OCI-M2 (cell line): Measurements from ENCODE around the gene PTPN2.
"Not testable (repeated sequence)": the region's sequence is repeated elsewhere in the genome, so short reads cannot be mapped to it uniquely, and the experiment has no call there.

Experiments
- DNase-seq: peaks from one replicate; lab custom pipeline; 2025; ENCODE audit not compliant: unreplicated experiment; lab: John Stamatoyannopoulos, UW

PTPN2 gene

DNA sequence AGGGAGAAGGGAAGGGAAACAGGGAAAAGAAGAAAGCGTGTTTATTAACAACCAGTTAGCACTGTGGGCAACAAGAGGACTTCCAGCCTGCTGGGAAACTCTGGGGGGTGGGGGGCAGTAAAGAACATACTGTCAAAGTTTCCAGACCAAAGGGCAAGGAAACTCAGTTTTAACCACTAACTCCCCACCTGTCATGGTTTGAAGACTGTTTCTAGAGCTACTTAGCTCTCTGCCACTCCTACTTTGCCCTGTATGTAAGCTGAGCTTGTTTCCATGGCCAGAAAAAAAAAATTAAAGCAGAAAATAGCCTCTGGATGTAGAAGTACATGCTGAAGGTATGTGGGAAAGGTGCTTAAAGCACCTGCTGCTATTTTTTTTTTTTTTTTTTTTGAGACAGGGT, 11.0 kb upstream of the PTPN2 start:
- DNase-seq = no peak

DNA sequence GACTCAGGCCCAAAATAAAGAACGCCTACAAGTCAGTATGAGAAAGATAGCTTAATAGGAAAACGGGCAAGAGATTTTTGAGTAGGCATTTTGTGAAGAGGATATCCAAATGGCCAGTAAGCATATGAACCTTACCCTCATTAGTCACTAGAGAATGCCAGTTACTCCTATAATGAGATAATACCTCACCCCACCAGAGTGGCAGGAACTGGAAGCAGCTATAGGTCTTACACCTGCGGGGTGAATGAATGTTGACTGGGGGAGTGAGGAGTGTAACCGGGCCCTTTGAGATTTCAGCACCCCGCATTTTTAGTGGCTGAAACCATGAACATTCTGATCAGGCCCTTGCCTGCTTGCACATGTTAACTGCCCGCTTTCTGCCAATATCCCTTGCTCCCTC, 7.5 kb upstream of the PTPN2 start:
- no peak for DNase-seq

DNA sequence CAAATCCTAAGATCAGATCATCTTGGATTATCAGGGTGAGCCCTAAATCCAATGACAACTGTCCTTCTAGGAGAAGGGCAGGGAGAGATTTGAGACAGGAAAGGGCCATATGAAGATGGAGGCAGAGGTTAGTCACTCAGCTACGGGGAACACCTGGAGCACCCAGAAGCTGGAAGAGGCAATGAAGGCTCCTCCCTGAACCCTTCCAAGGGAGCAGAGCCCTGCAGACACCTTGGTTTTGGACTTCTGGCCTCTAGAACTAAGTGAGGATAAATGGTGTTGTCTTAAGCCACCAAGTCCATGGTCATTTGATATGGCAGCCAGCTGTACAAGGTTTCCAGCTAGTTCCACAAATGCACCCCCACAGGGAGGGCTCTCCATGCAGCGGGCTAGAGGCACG, 6.9 kb upstream of the PTPN2 start:
- no peak for DNase-seq

DNA sequence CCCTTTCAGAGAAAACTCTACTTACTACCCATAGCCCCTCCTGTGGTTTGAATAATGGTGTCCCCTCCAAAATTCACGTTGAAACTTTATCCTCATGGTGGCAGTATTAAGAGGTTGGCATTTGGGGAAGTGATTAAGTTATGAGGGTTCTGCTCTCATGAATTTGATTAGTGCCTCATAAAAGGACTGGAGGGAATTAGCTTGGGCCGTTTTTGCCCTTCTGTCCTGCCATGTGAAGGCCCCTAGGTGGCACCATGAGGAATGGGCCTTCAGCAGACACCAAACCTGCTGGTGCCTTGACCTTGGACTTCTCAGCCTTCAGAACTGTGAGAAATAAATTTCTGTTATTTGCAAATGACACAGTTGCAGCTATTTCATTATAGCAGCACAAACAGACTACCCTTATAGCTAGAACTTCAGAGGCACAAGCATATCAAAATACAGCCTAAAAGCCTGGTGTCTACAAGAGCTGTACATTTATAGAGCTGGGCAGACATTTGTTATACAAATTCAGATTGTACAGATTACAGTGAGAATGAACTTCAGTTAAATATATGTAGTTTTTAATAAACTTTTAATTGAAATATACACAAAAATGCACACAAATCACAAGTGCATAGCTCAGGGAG, 2.6 kb upstream of the PTPN2 start:
- no peak for DNase-seq

DNA sequence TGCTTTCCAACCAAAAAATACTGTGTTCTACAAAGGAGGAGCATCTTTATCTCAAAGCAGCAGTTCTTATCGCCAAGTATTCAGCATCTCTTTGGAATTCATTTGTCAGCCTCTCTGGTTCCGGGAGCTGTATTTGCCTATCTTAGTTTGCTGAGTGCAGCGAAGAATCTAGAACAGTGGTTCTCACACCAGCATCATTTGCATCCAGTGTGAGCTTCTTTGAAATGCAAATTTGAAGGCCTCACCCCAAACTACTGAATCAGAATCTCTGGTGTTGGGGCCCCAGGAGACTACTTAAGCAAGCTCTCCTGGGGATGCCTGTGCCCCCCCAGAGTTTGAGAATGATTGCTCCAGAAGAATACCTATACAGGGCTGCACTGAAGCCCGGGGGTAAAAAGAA, 1.5 kb upstream of the PTPN2 start:
- DNase-seq = no peak

- DNase-seq = no peak
These were observed 628 bp upstream of the PTPN2 start for GRCh38 chr18:12884406-12885323.

DNA sequence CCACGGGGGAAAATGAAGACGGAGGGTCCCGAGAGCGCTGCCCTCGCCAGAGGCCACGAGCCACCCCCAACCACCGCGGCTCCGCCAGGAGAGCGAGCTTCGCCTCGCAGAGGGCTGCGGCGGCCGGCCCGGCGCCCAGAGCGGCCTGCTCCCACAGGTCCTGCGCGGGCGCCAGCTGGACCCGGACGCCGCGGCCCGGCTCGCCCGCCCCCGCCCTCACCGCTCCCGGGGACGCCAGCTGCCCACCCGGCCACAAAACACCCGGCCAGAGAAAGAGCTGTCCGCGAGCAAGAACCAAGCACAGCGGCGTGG, 709 bp downstream of the PTPN2 start:
- no peak for DNase-seq

DNA sequence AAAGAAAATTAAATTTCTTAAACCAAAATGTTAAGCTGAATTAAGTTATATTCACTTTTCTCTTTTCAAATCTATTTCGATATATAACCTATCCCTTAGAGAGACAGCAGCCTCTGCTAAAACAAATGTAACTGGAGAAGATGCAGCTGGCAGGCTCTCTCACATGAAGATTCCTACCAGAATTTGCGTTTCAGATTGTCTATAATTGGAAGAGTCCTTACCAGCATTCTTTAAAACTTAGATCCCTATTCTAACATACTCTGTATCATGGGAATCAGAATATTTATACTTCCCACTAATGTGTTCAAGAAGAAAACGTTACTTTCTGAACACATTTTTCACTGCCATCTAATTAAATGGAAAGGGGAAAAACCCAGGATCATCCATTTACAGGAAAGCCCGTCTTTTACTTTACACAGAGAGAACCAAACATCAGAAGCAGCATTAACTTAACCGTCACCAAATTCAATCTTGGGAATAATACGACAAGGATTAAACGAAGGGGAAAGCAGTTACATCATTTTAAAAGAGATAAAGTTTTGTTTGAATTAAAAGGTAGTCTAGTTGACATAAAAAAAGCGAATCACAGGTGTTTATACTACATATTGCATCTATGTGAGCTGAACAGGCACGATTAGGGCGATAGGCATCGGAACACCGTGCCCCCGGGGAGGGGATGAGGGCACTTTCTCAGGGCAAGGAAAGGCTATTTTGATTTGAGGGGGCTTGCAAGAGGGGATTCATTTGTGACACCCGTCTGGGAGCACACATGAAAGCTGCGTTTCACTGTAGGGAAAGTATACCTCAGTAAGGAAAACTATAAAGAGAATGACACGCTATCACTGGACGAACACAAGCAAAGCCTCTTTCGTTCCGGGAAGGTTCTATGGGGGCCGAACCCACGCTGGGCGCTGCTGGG, 1.3 kb downstream of the PTPN2 start:
- no peak for DNase-seq

DNA sequence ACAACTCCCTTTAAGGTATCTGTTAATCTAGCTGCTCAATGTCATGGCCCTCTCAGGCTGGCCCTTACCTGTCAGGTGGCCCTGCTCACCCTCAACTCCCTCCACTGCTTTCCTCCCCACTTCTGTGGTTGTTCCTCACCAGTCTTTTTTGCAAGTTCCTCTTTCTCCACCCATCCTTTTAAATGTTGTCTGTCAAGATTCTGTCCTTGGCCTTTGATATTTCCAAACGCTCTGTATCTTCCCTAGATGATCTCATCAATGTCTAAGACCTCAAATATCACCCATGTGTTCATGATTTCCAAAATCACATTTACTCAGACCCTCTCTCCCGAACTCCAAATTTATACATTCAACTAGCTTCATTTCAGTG, 3.5 kb downstream of the PTPN2 start:
- DNase-seq = no peak

DNA sequence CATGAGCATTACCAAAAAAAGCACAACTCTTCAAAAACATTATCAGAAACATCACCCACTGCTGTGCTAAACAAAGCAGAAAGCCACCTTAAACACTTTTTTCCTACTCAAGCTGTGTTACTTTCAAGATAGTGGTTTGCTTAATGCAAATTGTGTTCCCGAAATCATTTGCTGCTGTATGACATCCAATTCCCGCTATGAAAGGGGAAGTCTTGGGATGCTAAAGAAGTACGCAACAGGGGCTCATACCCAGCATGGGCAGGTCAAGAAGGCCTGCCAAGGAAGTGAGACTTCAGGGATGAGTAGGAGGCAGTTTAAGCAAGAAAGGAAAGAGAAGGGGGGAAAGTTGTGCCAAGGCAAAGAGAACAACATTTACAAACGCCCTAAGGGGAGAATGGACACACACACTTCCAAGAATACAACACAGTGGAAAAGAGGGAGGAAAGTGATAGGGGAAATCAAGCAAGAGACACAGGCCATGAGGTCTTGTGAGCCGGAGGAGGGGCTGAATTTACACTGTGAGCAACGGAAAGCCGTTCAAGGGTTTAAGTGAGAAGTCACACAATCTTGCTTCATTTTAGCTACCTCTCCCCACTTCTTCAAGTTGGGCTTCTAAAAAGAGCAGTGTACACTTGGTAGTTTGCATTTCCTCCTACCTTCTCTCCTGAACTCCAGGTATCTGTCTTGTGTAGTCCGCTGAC, 4.0 kb downstream of the PTPN2 start:
- DNase-seq = no peak

GRCh38 chr18:12874992-12875391, 9.0 kb downstream of the PTPN2 start:
- DNase-seq = not testable (repeated sequence)

DNA sequence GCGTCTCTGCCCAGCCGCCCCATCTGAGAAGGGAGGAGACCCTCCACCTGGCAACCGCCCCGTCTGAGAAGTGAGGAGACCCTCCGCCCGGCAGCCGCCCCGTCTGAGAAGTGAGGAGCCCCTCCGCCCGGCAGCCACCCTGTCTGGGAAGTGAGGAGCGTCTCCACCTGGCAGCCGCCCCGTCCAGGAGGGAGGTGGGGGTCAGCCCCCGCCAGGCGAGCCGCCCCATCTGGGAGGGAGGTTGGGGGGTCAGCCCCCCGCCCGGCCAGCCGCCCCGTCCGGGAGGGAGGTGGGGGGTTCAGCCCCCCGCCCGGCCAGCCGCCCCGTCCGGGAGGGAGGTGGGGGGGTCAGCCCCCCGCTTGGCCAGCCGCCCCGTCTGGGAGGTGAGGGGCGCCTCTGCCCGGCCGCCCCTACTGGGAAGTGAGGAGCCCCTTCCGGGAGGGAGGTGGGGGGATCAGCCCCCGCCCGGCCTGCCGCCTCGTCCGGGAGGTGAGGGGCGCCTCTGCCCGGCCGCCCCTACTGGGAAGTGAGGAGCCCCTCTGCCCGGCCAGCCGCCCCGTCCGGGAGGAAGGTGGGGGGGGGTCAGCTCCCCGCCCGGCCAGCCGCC, 10.0 kb downstream of the PTPN2 start:
- not testable (repeated sequence) for DNase-seq

- no peak for DNase-seq
These were observed 11.6 kb downstream of the PTPN2 start for GRCh38 chr18:12872408-12872807.

- DNase-seq = no peak
These were observed 15.5 kb downstream of the PTPN2 start for GRCh38 chr18:12868576-12868975.

DNA sequence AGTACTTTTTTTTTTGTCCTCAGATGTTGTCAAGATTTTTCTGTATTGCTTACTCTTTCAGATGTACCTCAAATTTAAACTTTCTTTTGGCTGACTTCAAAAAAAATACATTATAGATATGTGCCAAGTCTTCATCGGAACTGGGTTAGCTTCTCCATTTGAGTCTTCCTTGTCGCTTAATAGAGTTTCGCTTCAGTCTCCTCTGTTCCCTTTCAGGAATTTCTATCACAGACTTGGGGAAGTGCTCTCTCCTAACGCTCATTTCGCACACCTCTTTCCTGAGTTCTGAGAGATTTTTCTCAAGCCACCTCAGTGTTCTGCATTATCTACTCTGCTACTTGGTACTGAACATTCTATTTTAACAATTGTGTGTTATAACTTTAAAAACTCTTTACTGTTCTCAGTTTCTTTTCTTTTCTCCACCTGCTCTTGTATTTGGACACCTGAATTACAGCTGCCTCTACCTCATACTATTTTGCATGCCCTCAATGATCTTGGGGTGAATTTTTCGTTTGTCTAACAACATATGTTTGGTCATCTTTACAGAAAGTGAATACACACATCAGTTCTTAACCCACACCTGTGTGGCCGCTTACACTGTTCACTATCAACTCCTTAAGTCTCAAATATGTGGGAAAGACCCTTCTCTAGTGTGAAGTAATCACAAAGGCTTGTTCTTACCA, 16.5 kb downstream of the PTPN2 start:
- no peak for DNase-seq

GRCh38 chr18:12863687-12864216, 20.3 kb downstream of the PTPN2 start:
- no peak for DNase-seq

DNA sequence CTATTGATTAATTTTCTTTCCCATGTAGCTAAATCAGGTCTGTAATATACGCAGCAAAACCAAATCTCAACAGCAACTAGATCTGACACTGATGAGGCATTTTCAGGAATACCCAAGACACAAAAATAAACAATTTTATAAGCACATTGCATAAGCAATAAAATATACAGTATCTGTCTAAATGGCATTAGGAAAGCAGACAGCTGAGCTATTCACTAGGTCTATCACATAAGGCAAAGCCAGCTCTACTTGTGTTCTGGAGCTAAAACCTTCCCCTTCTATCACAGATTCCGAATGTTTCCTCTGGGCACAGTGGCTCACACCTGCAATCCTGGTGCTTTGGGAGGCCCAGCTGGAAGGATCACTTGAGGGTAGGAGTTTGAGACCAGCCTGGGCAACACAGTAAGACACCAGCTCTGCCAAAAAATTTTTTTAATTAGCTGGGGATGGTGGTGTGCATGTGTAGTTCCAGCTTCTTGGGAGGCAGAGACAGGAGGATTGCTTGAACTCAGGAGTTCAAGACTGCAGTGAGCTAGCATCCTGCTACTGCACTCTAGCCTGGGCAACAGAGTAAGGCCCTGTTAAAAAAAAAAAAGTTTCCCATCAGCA, 21.1 kb downstream of the PTPN2 start:
- DNase-seq = no peak

- DNase-seq = no peak
These were observed 21.6 kb downstream of the PTPN2 start for GRCh38 chr18:12862467-12862866.

GRCh38 chr18:12861637-12862036, 22.4 kb downstream of the PTPN2 start:
- no peak for DNase-seq
